PFSK-1 (cell line): Measurements from ENCODE around the gene TMX4.

Source experiments
- FOXP2 ChIP-seq: optimal IDR thresholded peaks from 2 replicates; pipeline ENCODE3; 2011; ENCODE audit warnings: borderline replicate concordance, control low read depth, inconsistent platforms; ENCODE audit not compliant: insufficient read depth; ENCODE audit errors: extremely low read length, extremely low read depth
- POLR2AphosphoS5 ChIP-seq: IDR thresholded peaks from 2 replicates; pipeline ENCODE4 v1.6.1; 2012; ENCODE audit warnings: low read depth, mild to moderate bottlenecking, control low read depth, low read length, moderate library complexity
- REST ChIP-seq, 2 experiments: IDR thresholded peaks; 2 replicates each; pipeline versions ENCODE4 v1.6.1 to v1.8.0; 2011 to 2012; ENCODE audit warnings: low read depth in 2 of 2, low read length in 2 of 2, control low read depth in 1 of 2, inconsistent platforms in 1 of 2, mild to moderate bottlenecking in 1 of 2, moderate library complexity in 1 of 2; ENCODE audit not compliant: insufficient read depth in 1 of 2
- SIN3A ChIP-seq: IDR thresholded peaks from 2 replicates; pipeline ENCODE4 v1.6.1; 2012; ENCODE audit warnings: mild to moderate bottlenecking, low read length, moderate library complexity, borderline replicate concordance; ENCODE audit not compliant: insufficient read depth
- TAF1 ChIP-seq: IDR thresholded peaks from 2 replicates; pipeline ENCODE4 v1.6.1; 2012; ENCODE audit warnings: low read length, control low read depth, borderline replicate concordance; ENCODE audit not compliant: insufficient read depth

TMX4 gene

GRCh38 chr20:7984192-7984591 is 35.4 kb downstream of the TMX4 start:
- no peak for TF ChIP-seq FOXP2

- TF ChIP-seq POLR2AphosphoS5, result no peak
Measured at GRCh38 chr20:7981374-7981773, 38.2 kb downstream of the TMX4 start.

- TF ChIP-seq FOXP2 (no peak), TAF1 (no peak), POLR2AphosphoS5 (no peak), REST (IDR thresholded peaks at IDR 0.05; ENCODE audit: insufficient read depth in 1 of 2, low read depth in 2 of 2, low read length in 2 of 2) (no peak), SIN3A (no peak)
Measured at GRCh38 chr20:7980332-7981046, 39.1 kb downstream of the TMX4 start.

- TF ChIP-seq POLR2AphosphoS5 (no peak), SIN3A (no peak), TAF1 (no peak), FOXP2 (no peak)
Measured at GRCh38 chr20:7977709-7978108, 41.9 kb downstream of the TMX4 start.

GRCh38 chr20:7975851-7976414 is 43.6 kb downstream of the TMX4 start:
- TF ChIP-seq SIN3A (no peak), TAF1 (no peak), REST (IDR thresholded peaks at IDR 0.05; ENCODE audit: insufficient read depth in 1 of 2, low read depth in 2 of 2, low read length in 2 of 2) (no peak), FOXP2 (no peak), POLR2AphosphoS5 (no peak)

DNA sequence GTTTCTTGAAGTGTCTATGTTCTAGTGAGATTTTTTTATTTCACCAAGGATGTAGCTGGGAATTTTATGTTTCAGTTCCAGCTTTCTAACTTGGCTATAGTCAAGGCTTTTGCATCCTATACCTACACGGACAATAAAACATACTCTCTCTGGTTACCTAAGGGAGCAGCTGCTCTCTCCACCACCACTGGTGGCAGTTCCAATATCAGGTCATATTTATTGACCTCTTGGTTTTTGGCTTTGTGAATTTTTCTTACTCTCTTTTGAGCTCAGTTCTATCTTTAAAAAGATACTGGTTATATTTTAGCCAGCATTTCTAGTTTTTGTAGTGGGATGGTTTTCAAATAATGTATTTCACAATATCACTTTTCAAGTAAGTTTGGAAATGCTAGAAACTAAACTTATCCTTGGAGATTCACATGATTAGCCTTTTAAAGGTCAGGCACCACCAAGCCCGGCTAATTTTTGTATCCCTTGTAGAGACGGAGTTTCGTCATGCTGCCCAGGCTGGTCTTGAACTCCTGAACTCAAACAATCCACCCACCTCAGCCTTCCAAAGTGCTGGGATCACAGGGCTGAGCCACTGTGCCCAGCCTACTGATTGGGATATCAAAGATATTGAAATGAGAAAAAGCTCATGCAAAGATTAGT is 44.7 kb downstream of the TMX4 start:
- TF ChIP-seq REST (IDR thresholded peaks at IDR 0.05; ENCODE audit: insufficient read depth in 1 of 2, low read depth in 2 of 2, low read length in 2 of 2) (no peak), TAF1 (no peak), SIN3A (no peak), POLR2AphosphoS5 (no peak), FOXP2 (no peak)
